Panc1 (cell line): ENCODE results near the gene SH3BP1. TPM values are rescaled to one million over a fixed set of nuclear protein-coding genes. Genes with fewer than 3 reads are reported as not detected.

Experiments
- ATAC-seq: fragments of 200-7000 bp; cut with Tn5 transposase; 2 replicates; pipeline ENCODE4 v1.9.1; 2020; ENCODE audit warnings: mild to moderate bottlenecking, moderate library complexity
- BruUV-seq: library from RNA; stranded (reverse); fragments of 400-500 nt; replicated peaks from 2 replicates; lab custom pipeline; 2021; lab: Mats Ljungman, UMichigan
- CTCF ChIA-PET: fragments of 300-600 bp; sonication (Branson Sonifier 250); formaldehyde crosslinking; loops from one replicate; lab custom pipeline; 2022; ENCODE audit warnings: antibody characterized with exemption; lab: Charles Lee
- POLR2A ChIA-PET: fragments of 300-600 bp; sonication (Branson Sonifier 250); formaldehyde crosslinking; loops from one replicate; lab custom pipeline; 2022; ENCODE audit warnings: antibody characterized with exemption; lab: Charles Lee
- DNase-seq: peaks from one replicate; pipeline ENCODE4 v3.0.0-alpha.2; 2010; ENCODE audit warnings: low read depth, low spot score
- H3K27ac ChIP-seq: 2 replicates; pipeline ENCODE4 v1.5.1; 2011; ENCODE audit warnings: mild to moderate bottlenecking, low read length, inconsistent platforms
- H3K27me3 ChIP-seq: fragments of 200-500 bp; sonication (Bioruptor generic); 2 replicates; pipeline ENCODE4 v1.6.0; 2014; ENCODE audit warnings: low read length, inconsistent platforms; ENCODE audit not compliant: control insufficient read depth, insufficient read depth
- H3K36me3 ChIP-seq: fragments of 200-500 bp; sonication (Bioruptor generic); 2 replicates; pipeline ENCODE4 v1.5.1; 2014; ENCODE audit warnings: inconsistent platforms, mild to moderate bottlenecking, low read length, moderate library complexity; ENCODE audit not compliant: control insufficient read depth, insufficient read depth
- H3K4me1 ChIP-seq: 2 replicates; pipeline ENCODE4 v1.5.1; 2011; ENCODE audit warnings: inconsistent platforms, mild to moderate bottlenecking, low read length, moderate library complexity; ENCODE audit not compliant: control insufficient read depth, insufficient read depth
- H3K4me3 ChIP-seq, 2 experiments: 2 replicates each; pipeline ENCODE4 v1.5.1; 2011 to 2012; ENCODE audit warnings: low read depth in 2 of 2, low read length in 2 of 2, mild to moderate bottlenecking in 2 of 2, inconsistent platforms in 1 of 2, moderate library complexity in 1 of 2
- H3K9me3 ChIP-seq: fragments of 200-500 bp; sonication (Bioruptor generic); 2 replicates; pipeline ENCODE4 v1.5.1; 2014; ENCODE audit warnings: low read depth, mild to moderate bottlenecking, inconsistent platforms, low read length, moderate library complexity; ENCODE audit not compliant: control insufficient read depth, insufficient read depth
- CTCF ChIP-seq: fragments of 450-650 bp; IDR thresholded peaks from 2 replicates; pipeline ENCODE4 v1.5.1; 2017; ENCODE audit warnings: mild to moderate bottlenecking
- POLR2AphosphoS5 ChIP-seq: IDR thresholded peaks from 2 replicates; pipeline ENCODE4 v1.6.1; 2012; ENCODE audit warnings: mild to moderate bottlenecking, low read depth, low read length, moderate library complexity
- REST ChIP-seq, 2 experiments: IDR thresholded peaks; 2 replicates each; pipeline ENCODE4 v1.6.1; 2011 to 2012; ENCODE audit warnings: low read depth in 2 of 2, control low read depth in 1 of 2, low read length in 1 of 2, mild to moderate bottlenecking in 1 of 2, moderate library complexity in 1 of 2; ENCODE audit not compliant: insufficient read depth in 1 of 2
- SIN3A ChIP-seq: IDR thresholded peaks from 2 replicates; pipeline ENCODE4 v1.6.1; 2012; ENCODE audit warnings: low read depth, mild to moderate bottlenecking, low read length, moderate library complexity, borderline replicate concordance; ENCODE audit not compliant: insufficient read depth
- TCF7L2 ChIP-seq: IDR thresholded peaks from 2 replicates; pipeline ENCODE4 v1.6.1; 2011; ENCODE audit warnings: mild to moderate bottlenecking, low read depth, low read length, inconsistent platforms
- in situ Hi-C: cut with HindIII; loops from 2 replicates; pipeline ENCODE4 v1.10.0; 2016; ENCODE audit warnings: low sequenced_read_pairs, low pct_unique_long_range_greater_than_20kb
- intact Hi-C: fragments of 100-400 bp; cut with micrococcal nuclease; formaldehyde crosslinking; loops from one replicate; pipeline ENCODE4 v1.10.0; 2022; ENCODE audit not compliant: unreplicated experiment
- total RNA-seq: library from RNA; stranded (reverse); gene quantifications from one replicate; pipeline ENCODE4 v1.2.1, GENCODE V29; 2021; ENCODE audit not compliant: unreplicated experiment

The SH3BP1 gene
- total RNA-seq, 1 experiment from 2014 or later, result 6.8 TPM

GRCh38 chr22:37703906-37704305 lies 64.4 kb downstream of the SH3BP1 start:
- H3K36me3 ChIP-seq, result no peaks in the 10 kb centered on the region
- intact Hi-C loops, result no loop called here
- no TSS peak for BruUV-seq
- no peak overlapping the region for H3K27ac ChIP-seq
- POLR2A ChIA-PET, result interaction anchor here (0.6 kb wide), 1 partner anchor 24 kb away, joined by 8 read pairs; no protein-coding TSS in a partner anchor
- no peaks in the 10 kb centered on the region for H3K9me3 ChIP-seq
- ATAC-seq, result no peak
- no peak overlapping the region for H3K4me3 ChIP-seq
- in situ Hi-C loops, result no loop called here
- no peaks in the 10 kb centered on the region for H3K4me1 ChIP-seq
- CTCF ChIA-PET, result no interaction called here
- H3K27me3 ChIP-seq, result no peaks in the 10 kb centered on the region
- DNase-seq, result no peak
- TF ChIP-seq REST (IDR thresholded peaks at IDR 0.05; ENCODE audit: insufficient read depth in 1 of 2, low read depth in 2 of 2, low read length in 1 of 2) (no peak), CTCF (no peak), POLR2AphosphoS5 (no peak), SIN3A (no peak), TCF7L2 (no peak)

GRCh38 chr22:37704645-37705044 lies 65.2 kb downstream of the SH3BP1 start:
- TF ChIP-seq POLR2AphosphoS5, result no peak
- DNase-seq, result no peak
- Histone ChIP-seq H3K4me1 (no peaks in the 10 kb centered on the region), H3K27me3 (no peaks in the 10 kb centered on the region), H3K36me3 (no peaks in the 10 kb centered on the region), H3K9me3 (no peaks in the 10 kb centered on the region), H3K27ac (no peak overlapping the region), H3K4me3 (no peak overlapping the region)
- CTCF ChIA-PET, result no interaction called here
- no peak for ATAC-seq
- intact Hi-C loops, result no loop called here
- POLR2A ChIA-PET, result interaction anchor here (0.6 kb wide), 1 partner anchor 24 kb away, joined by 8 read pairs; no protein-coding TSS in a partner anchor
- in situ Hi-C loops, result no loop called here
- BruUV-seq, result no TSS peak

GRCh38 chr22:37705205-37705604 lies 65.7 kb downstream of the SH3BP1 start:
- ChIA-PET POLR2A (no interaction called here), CTCF (no interaction called here)
- BruUV-seq, result no TSS peak
- H3K27ac ChIP-seq, result no peak overlapping the region
- ATAC-seq, result no peak
- TF ChIP-seq CTCF, result no peak
- no peak for TF ChIP-seq SIN3A
- no peak for TF ChIP-seq TCF7L2
- no peak for TF ChIP-seq REST (IDR thresholded peaks at IDR 0.05; ENCODE audit: insufficient read depth in 1 of 2, low read depth in 2 of 2, low read length in 1 of 2)
- no peak for TF ChIP-seq POLR2AphosphoS5
- no peak for DNase-seq
- no peaks in the 10 kb centered on the region for H3K36me3 ChIP-seq
- in situ Hi-C loops (no loop called here), intact Hi-C loops (no loop called here)
- no peak overlapping the region for H3K4me3 ChIP-seq
- no peaks in the 10 kb centered on the region for H3K9me3 ChIP-seq
- no peaks in the 10 kb centered on the region for H3K27me3 ChIP-seq
- no peaks in the 10 kb centered on the region for H3K4me1 ChIP-seq
